HepG2 (cell line): Measurements from ENCODE around the gene ADGRG1. TPM values are rescaled to one million over a fixed set of nuclear protein-coding genes. Genes with fewer than 3 reads are reported as not detected.
A peak's percentile ranks its signal among the peaks of the same experiment; 100 is the strongest.

ENCODE experiments used
- ATF7 ChIP-seq, 2 experiments: fragments of 450-650 bp in 1 of 2; sonication (generic) in 1 of 2; formaldehyde crosslinking in 1 of 2; IDR thresholded peaks; 2 replicates each; pipeline versions ENCODE4 v1.4.0 to v1.6.1; 2016 to 2020; ENCODE audit warnings: antibody characterized with exemption in 1 of 2, mild to moderate bottlenecking in 1 of 2, missing genetic modification reagents in 1 of 2
- DBP ChIP-seq: sonication (generic); formaldehyde crosslinking; IDR thresholded peaks from 2 replicates; pipeline ENCODE4 v1.4.0; 2020; ENCODE audit warnings: missing genetic modification reagents; ENCODE audit errors: not compliant biosample characterization
- DPF2 ChIP-seq: sonication (generic); formaldehyde crosslinking; IDR thresholded peaks from 2 replicates; pipeline ENCODE4 v1.4.0; 2020; ENCODE audit warnings: mild to moderate bottlenecking, low read depth, missing genetic modification reagents, borderline replicate concordance
- ELF3 ChIP-seq: IDR thresholded peaks from 2 replicates; pipeline ENCODE4 v1.6.1; 2016; ENCODE audit warnings: missing genetic modification reagents, missing compliant biosample characterization
- HDAC1 ChIP-seq: sonication (generic); formaldehyde crosslinking; IDR thresholded peaks from 2 replicates; pipeline ENCODE4 v1.5.1; 2020; ENCODE audit warnings: mild to moderate bottlenecking, missing genetic modification reagents
- HNRNPUL1 ChIP-seq: fragments of 200-400 bp; formaldehyde crosslinking; IDR thresholded peaks from 2 replicates; pipeline ENCODE4 v1.6.1; 2017; ENCODE audit warnings: low read depth, mild to moderate bottlenecking, low read length, moderate library complexity
- KDM2A ChIP-seq: sonication (generic); formaldehyde crosslinking; IDR thresholded peaks from 2 replicates; pipeline ENCODE4 v1.4.0; 2020; ENCODE audit warnings: low read depth, missing genetic modification reagents, borderline replicate concordance
- NFATC3 ChIP-seq: sonication (generic); formaldehyde crosslinking; IDR thresholded peaks from 2 replicates; pipeline ENCODE4 v1.5.1; 2020; ENCODE audit warnings: mild to moderate bottlenecking, missing genetic modification reagents
- NFYC ChIP-seq: IDR thresholded peaks from 2 replicates; pipeline ENCODE4 v1.6.1; 2016; ENCODE audit warnings: missing genetic modification reagents, missing compliant biosample characterization
- NR2F1 ChIP-seq, 2 experiments: fragments of 450-650 bp in 1 of 2; formaldehyde crosslinking in 1 of 2; IDR thresholded peaks; 2 replicates each; pipeline versions ENCODE4 v1.5.0 to v1.6.1; 2016 to 2020; ENCODE audit warnings: mild to moderate bottlenecking in 1 of 2, missing compliant biosample characterization in 1 of 2, missing genetic modification reagents in 1 of 2, moderate library complexity in 1 of 2
- PRMT3 ChIP-seq: sonication (generic); formaldehyde crosslinking; IDR thresholded peaks from 2 replicates; pipeline ENCODE4 v1.8.1; 2022; ENCODE audit warnings: low read depth, mild to moderate bottlenecking, moderate library complexity, missing genetic modification reagents, borderline replicate concordance
- TAF15 ChIP-seq: fragments of 200-400 bp; formaldehyde crosslinking; IDR thresholded peaks from one replicate; pipeline ENCODE4 v1.6.1; 2018; ENCODE audit warnings: mild to moderate bottlenecking, low read depth, low read length; ENCODE audit not compliant: poor library complexity, severe bottlenecking
- ZHX2 ChIP-seq, 2 experiments: sonication (generic) in 1 of 2; formaldehyde crosslinking in 1 of 2; IDR thresholded peaks; 2 replicates each; pipeline versions ENCODE4 v1.6.1 to v1.9.0; 2014 to 2022; ENCODE audit warnings: antibody characterized with exemption in 1 of 2, borderline replicate concordance in 1 of 2, inconsistent platforms in 1 of 2, low read depth in 1 of 2, missing genetic modification reagents in 1 of 2
- ZNF253 ChIP-seq: sonication (generic); formaldehyde crosslinking; IDR thresholded peaks from 2 replicates; pipeline ENCODE4 v1.8.0; 2022; ENCODE audit warnings: mild to moderate bottlenecking, missing genetic modification reagents, borderline replicate concordance
- ZNF552 ChIP-seq: sonication (generic); formaldehyde crosslinking; IDR thresholded peaks from 2 replicates; pipeline ENCODE4 v1.9.0; 2022; ENCODE audit warnings: missing genetic modification reagents, mild to moderate bottlenecking, borderline replicate concordance
- ZNF687 ChIP-seq: sonication (generic); formaldehyde crosslinking; IDR thresholded peaks from 2 replicates; pipeline ENCODE4 v1.5.1; 2020; ENCODE audit warnings: mild to moderate bottlenecking, missing genetic modification reagents, moderate library complexity
- polyA plus RNA-seq, 8 experiments: library from polyadenylated mRNA; depleted of rRNA in 3 of 8; stranded (reverse) in 7 of 8; unstranded in 1 of 8; fragments of >200 nt; fragmentation: Illumina TruSeq in 4 of 8; extraction: Trizol in 4 of 8; gene quantifications; 2 replicates each; pipeline versions ENCODE4 v1.2.1 to v1.2.3, GENCODE V29; 2011 to 2016; ENCODE audit warnings: low read depth in 4 of 8, missing spikeins in 1 of 8, mixed read lengths in 1 of 8; ENCODE audit not compliant: insufficient read depth in 1 of 8
- total RNA-seq, 5 experiments: library from RNA; depleted of rRNA; stranded (reverse); fragments of >200 nt; fragmentation: Illumina TruSeq; extraction: Trizol; gene quantifications; 2 replicates each; pipeline ENCODE4 v1.2.3, GENCODE V29; 2016; ENCODE audit warnings: low read depth in 1 of 5

Gene ADGRG1
- total and polyA plus RNA-seq, 2 of the 13 experiments (the other 11 are each of a cell fraction or from before 2014, with no cell fraction given) = 2.7 to 5.9 TPM

GRCh38 chr16:57688987-57689761, 60.7 kb downstream of the ADGRG1 start (continued):
- TF ChIP-seq ZNF687 (CRISPR knock-in tag) = peak; percentile 76; the same call in 1 of the 2 replicates
- TF ChIP-seq NFYC (CRISPR knock-in tag) = no peak
- TF ChIP-seq ZNF253 = no peak
- TF ChIP-seq HDAC1 (CRISPR knock-in tag) = peak; percentile 24; the same call in 1 of the 2 replicates
- no peak for TF ChIP-seq NFATC3 (CRISPR knock-in tag)
- peak; percentile 37; the same call in 1 of the 2 replicates for TF ChIP-seq KDM2A (CRISPR knock-in tag)
- TF ChIP-seq ATF7 (IDR thresholded peaks at IDR 0.05) = no peak
- TF ChIP-seq ATF7 (CRISPR knock-in tag; IDR thresholded peaks at IDR 0.05) = no peak
- no peak for TF ChIP-seq PRMT3
- 0 out of 4 replicates have a peak, but pooled peaks of 1 of the 2 experiments have one; percentile 28 for TF ChIP-seq NR2F1 (CRISPR knock-in tag; IDR thresholded peaks at IDR 0.05)
- TF ChIP-seq HNRNPUL1 = no peak
- no peak for TF ChIP-seq DBP
- no peak for TF ChIP-seq ZNF552
- no peak for TF ChIP-seq TAF15
- no peak; the same call in 1 of the 2 replicates for TF ChIP-seq DPF2 (CRISPR knock-in tag)
- no peak for TF ChIP-seq ZHX2 (IDR thresholded peaks at IDR 0.05; ENCODE audit: low read depth)
- no peak for TF ChIP-seq ZHX2 (CRISPR knock-in tag; IDR thresholded peaks at IDR 0.05; ENCODE audit: borderline replicate concordance)
- TF ChIP-seq ELF3 (CRISPR knock-in tag) = no peak
